ENCODE measurements around the gene SRD5A1.

The SRD5A1 gene

DNA sequence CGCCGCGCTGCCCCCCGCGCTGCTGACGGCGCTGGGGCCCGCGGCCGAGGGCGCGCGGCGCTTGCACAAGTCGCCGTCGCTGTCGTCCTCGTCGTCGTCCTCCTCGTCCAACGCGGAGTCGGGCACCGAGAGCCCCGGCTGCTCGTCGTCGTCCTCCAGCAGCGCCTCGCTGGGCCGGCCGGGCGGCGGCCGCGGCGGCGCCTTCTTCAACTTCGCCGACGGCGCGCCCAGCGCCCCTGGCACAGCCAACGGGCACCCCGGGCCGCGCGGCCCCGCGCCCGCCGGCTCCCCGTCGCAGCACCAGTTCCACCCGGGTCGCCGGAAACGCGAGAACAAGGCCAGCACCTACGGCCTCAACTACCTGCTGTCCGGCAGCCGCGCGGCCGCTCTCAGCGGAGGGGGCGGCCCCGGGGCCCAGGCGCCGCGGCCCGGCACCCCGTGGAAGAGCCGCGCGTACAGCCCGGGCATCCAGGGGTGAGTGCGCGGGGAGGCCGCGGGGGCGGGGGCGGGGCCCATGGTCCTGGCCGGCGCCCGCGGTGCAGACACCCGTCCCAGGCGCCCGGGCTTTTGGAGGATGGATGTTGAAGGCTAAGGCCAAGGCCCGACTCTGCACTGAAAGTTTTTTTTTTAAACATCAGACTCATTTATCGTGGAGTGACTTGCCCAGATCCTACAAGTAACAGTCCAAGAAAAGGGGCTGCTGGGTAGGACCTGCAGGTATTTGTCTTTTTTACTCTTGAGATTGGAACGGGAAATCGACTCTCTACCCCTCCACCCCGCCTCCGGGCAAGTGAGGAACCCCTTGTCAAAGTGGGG lies 81.2 kb downstream of the SRD5A1 start:
- peak; percentile 37 for DNase-seq

DNA sequence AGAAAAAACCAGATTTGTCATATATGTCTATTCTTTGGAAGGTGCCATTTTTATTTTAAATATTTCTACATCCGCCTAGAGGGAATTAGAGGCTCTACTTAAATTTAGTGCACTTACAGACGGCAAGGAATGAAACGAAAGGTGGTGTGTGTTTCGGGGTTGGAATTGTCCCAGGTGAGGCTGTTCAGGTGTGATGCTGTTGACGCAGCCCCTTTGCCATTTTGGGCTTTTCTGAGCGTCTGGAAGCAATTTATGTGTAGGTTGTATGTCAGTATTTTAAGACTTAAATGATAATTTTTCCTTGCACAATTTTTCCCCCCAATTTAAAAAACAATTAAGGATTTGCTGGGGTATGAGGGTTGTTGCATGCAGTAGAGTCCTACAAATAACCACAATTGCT lies 82.0 kb downstream of the SRD5A1 start:
- DNase-seq = no peak

DNA sequence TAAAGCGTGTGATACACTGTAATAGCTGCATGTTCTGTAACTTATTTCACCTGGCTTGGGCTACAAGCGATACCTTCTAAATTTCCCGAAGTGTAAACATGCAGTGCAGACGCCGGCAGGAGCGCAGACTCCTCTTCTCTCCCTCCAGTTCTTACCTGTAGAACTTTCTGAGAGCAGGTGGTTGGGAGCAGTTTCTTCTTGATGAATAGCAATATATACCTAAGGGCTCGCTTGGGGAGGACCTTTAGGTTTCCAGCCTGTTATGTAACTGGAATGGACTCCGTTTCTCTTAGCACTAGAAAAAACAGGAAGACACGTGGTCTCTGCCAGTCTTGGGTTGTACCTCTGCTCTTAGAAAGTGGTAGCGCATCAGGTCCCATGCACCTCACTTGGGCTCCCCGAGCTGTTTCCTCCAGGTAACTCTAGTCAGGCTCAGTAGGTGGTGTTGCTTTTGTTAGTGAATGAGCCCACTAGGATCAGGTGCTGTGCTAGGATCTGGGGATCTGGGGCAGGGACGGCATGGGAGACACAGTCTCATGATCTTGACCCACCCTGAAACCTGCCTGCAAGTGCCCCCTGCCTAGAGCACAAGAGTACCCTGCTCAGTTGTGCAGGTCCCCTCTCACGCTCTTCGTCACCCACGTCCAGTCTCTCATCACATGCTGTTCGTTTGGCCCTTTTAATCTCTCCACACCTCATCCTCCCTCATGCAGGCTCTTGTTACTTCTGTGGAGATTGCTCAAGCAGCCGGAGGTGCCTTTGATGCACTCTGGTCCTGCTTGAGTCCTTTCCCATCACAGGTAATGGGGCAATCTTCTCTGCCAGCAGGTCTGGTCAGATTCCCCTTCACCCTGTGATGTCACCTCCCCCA lies 82.8 kb downstream of the SRD5A1 start:
- no peak for DNase-seq

DNA sequence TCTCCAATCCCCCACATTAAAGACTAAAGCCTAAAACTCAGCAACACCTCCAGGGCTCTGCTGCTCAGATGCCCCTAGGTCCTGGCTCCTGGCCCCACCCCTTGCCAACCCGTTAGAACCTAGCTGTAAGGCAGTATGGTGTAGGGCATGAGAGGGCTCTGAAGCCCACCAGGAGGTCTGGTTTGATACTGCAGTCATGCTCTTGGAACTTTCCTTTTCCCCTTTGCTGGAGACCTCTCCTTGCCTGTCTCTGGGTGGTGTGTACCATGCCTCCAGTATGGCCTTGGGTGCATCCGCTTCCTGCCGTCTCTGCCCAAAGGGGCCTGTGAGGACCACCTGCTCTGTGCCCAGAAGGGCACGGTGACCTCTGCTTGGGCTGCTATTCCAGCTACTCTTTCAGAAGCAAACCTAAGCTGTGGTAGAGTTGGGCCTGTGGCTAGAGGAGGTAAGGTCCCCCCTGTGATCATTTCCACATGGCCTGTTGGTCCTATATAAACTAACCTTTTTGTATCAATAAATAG lies 83.4 kb downstream of the SRD5A1 start:
- DNase-seq = no peak

DNA sequence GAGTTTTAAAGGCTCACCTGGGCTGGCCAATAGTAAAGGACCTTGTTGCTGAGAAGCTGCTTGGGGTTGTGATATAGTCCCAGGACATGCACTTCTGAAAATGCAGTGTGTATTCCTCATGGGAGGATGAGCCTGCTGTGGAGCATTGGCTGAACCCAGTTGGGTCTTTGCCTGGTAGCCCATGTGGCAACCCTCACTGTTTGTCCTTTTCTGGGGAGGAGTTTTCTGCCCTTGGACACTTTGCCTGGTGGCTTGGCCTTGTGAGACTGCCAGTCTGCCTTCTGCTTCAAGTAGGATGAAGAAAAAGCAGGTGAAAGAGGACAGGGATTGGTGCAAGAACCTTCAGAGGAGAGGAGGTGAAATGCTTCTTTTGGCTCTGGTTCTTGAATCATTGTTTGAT lies 84.0 kb downstream of the SRD5A1 start:
- no peak for DNase-seq

DNA sequence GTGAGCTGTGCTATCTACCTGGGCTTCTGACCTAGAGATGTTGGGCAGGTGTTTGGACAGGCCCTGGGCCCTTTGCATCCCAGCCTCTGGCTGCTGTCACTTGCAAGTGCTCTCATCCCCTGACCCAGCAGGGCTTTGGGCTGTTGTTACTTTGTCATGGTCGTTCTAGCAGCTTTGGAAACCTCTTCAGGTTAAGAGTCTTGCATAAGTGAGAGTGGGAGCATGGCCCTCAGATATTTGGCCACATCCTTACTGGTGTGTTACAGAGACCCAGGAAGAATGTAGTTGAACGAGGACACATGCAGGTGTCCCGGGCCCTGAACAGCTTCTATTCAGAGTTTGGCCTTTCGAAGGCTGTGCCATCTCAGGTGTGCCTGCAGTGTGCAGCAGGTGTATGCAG lies 84.4 kb downstream of the SRD5A1 start:
- no peak for DNase-seq

DNA sequence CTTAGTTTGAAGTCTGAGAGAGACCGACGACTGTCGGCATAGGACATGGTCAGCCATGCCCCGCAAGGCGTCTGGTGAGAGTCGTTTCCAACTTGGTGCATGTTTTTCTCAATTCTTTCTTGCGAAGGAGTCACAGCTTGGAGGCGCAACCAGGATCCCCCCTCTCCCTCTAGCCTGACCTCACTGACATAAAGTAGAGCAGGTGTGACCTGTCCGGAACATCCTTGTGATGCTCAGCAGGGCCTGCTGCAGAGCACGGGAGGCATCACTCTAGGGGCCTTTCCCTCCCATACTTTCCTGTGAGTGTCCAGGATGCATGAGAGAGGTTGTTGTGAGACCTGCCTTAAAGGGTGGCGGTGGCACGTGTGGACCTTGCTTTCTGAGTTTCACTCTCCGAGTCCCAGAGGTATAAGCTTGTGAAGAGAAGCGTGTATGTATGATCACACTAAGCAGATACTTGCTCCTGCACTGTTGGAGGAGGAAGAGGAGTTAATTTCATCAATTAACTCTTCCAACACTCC lies 85.0 kb downstream of the SRD5A1 start:
- no peak for DNase-seq

DNA sequence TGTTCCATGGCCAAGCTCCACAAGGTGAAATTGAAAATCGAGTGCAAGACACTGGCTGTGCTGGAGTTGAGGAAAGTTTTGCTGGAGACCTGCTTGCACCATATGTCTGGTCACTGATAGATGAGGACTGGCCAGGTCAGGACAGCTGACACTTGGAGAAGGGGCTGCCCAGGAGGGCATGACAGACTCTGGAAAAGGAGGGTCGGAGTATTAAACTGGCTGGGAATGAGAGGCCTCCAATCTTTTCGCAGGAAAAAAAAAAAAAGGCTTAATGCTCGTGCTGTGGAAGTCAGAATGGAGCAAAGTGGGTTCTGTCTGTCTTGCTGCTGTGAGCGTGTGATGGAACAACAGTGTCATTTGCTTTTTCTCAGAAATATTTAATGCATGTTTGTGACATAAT lies 85.5 kb downstream of the SRD5A1 start:
- DNase-seq = no peak

DNA sequence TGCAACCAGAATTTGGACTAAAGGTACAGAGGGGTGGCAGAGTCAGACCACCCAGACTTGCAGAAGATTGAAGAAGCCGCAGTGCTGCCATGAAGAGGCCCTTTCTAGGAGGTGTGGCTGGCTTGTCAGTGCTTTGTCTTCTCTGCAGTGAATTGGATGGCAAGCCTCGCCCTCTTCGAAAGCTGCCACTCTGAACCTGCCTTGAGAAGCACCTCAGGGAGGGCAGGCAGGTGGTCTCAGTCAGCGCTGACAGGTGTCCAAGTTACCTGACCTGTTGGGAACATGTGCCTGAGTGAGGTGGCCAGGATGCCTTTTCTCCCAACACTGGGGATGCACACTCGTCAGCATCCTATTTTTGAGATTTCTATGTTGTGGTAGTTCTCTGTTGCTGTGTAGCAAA lies 86.2 kb downstream of the SRD5A1 start:
- DNase-seq = no peak

DNA sequence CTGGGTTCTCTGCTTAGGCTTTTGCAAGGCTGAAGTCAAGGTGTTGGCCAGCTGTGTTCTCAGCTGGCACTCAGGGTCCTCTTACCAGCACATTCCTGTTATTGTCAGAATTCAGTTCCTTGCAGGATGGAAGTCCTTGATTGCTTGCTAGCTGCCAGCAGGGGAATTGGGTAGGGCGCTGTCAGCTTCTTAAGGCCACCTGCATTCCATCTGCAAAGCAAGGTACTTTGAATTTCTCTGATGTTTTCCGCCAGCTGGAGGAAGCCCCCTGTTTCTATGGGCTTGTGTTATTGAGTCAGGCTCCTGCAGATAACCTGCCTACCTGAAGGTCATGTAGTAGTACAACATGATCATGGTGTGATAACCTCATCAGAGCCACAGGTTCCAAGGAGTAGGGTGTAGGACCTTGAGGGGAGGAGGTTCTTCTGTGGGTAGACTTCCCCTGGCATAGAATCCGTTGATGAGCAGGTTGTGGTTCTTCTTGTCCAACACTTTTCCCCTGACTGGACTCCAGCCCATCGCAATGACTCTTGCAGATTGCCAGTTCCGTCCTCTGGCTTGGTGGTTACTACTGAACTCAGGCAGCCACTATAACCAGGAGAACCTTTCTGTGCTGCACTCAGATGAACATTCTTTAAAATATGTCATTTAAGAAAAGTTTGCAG lies 86.8 kb downstream of the SRD5A1 start:
- DNase-seq = peak; percentile 58

DNA sequence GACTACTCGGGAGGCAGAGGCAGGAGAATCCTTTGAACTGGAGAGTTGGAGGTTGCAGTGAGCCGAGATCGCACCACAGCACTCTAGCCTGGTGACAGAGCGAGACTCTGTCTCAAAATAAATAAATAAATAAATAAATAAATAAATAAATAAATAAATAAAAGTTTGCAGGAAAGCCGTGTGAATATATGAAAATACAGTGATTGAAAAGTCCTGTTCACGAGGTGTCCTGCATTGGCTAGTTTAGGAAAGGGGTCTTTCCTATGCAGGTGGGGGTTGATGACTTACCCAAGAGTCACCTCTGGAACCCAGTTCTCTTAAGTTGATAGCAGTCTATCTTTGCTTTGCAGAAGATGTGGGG lies 87.3 kb downstream of the SRD5A1 start:
- no peak for DNase-seq

DNA sequence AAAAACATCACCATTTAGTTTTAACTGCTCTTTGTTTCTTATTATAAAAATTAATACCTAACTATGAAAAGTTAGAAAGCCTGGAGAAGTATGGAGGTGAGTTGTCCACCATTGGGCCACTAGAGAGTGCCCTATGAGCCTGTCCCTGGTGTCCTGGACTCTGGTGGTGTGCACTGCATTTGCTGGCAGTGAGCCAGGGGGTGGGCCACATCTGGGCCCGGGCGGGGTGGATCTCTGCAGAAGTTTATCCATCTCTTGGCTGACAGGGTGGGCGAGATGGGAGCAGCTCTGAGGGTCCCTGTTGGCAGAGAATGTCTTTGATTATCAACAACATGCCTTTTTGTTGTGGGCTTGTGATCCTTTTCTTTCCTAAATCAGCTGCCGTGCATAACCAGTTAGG lies 88.2 kb downstream of the SRD5A1 start:
- peak; percentile 62 for DNase-seq

DNA sequence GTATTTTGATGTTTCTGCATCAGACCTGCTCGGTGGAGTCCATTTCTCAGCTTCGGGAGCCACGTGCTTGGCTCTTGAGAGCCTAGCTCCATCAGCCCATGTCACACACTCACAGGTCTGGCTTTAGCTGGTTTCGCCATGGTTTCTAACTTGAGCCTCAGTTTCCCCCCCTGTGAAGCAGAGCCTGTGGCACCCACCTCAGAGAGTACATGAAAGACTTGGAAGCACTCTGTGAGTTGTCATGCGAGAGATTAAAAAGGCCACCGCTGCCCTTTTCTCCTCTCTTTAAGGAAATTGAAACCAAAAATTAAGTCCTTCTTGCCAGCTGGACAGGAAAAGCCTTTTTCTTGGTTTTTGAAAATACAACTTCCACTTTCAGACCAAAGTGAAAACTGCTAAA lies 88.8 kb downstream of the SRD5A1 start:
- DNase-seq = no peak

DNA sequence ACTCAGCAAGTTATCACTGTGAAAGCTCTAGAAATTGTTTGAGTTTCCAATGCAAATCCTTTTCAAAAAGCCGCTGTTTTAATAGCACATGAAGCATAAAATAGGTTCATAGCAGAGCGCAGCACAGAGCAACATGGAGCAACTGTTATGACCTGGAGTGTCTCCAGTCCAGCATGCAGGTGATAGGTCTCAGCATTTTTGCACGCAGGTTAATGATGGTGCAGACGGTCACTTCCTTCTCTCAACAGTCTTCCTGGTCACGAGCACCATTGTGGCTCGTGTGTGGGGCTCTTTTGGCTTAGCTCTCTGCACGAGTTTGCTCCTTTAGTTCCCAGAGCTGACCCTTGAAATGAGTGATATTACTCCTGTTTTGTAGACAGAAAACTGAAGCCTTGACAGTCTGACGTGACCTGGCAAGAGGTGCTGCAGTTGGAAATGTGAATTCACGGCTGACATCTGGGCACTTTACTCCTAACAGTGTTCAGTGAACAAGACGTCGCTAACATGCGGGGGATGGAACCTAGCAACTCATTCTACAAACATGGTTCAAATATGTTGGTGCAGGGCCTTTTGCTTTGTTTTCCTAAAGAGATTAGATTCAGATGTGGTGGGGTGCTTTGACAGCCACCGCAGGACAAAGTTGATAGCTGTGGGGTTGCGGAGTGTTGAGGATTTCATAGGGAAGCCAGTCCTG lies 90.0 kb downstream of the SRD5A1 start:
- DNase-seq = no peak

DNA sequence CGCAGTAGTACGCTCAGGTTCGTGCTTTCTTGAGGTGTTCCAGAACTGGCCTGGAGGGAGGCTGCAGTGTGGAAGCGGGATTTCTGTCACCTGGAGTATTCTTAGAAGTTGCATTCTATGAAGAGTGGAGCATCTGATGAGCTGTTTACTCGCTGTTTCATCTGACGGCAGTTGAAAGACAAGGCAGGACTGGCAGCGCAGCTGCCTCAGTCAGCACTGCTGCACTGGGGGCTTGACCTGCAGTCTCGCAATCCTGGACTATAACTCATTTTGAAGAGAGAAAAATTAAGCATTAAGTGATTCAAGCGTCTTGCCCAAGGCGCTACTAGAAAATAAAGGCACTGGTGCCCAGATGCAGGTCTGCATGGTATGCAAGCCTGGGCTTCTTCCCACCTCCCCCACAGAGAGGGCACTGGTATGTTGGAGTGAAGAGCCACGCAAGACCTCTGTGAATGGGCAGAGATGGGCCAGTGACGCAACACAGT lies 90.6 kb downstream of the SRD5A1 start:
- no peak for DNase-seq

All from hematopoietic multipotent progenitor cell treated with erythropoietin and hydrocortisone succinate and interleukin-3 and kit ligand, for 6 days (in vitro differentiated cells).